Kidney epithelial cell (primary cell): ENCODE data around the gene ZCCHC7. TPM values are rescaled to one million over a fixed set of nuclear protein-coding genes. Genes with fewer than 3 reads are reported as not detected.

Experiments used
- DNase-seq: peaks from one replicate; pipeline ENCODE4 v3.0.0-alpha.2; 2010; ENCODE audit warnings: low read depth
- H3K27me3 ChIP-seq: 2 replicates; pipeline ENCODE4 v1.6.0; 2011; ENCODE audit warnings: low read length; ENCODE audit not compliant: control insufficient read depth, insufficient read depth
- H3K36me3 ChIP-seq: 2 replicates; pipeline ENCODE4 v1.5.1; 2011; ENCODE audit warnings: low read length; ENCODE audit not compliant: control insufficient read depth, insufficient read depth
- H3K4me3 ChIP-seq: 2 replicates; pipeline ENCODE4 v1.5.1; 2011; ENCODE audit warnings: low read depth, mild to moderate bottlenecking, control low read depth, low read length
- CTCF ChIP-seq: IDR thresholded peaks from 2 replicates; pipeline ENCODE4 v1.5.1; 2011; ENCODE audit warnings: mild to moderate bottlenecking, moderate library complexity, low read length, control low read depth, inconsistent platforms; ENCODE audit not compliant: insufficient read depth, poor library complexity, severe bottlenecking
- total RNA-seq: library from RNA; depleted of rRNA; stranded (reverse); fragments of >200 nt; gene quantifications from 2 replicates; pipeline ENCODE4 v1.2.3, GENCODE V29; 2015

Gene ZCCHC7
- total RNA-seq, 1 donor from 2014 or later: 18.0 TPM

GRCh38 chr9:37229455-37229854 lies 109.1 kb downstream of the ZCCHC7 start:
- H3K36me3 ChIP-seq: no peaks in the 10 kb centered on the region
- no peaks in the 10 kb centered on the region for H3K27me3 ChIP-seq
- TF ChIP-seq CTCF: no peak
- DNase-seq: no peak
- H3K4me3 ChIP-seq: no peak overlapping the region

- Histone ChIP-seq H3K36me3 (no peaks in the 10 kb centered on the region), H3K27me3 (no peaks in the 10 kb centered on the region), H3K4me3 (no peak overlapping the region)
- no peak for TF ChIP-seq CTCF
- no peak for DNase-seq
Measured at GRCh38 chr9:37229882-37230482, 109.6 kb downstream of the ZCCHC7 start.

- no peak for TF ChIP-seq CTCF
- no peaks in the 10 kb centered on the region for H3K27me3 ChIP-seq
- H3K4me3 ChIP-seq: no peak overlapping the region
- DNase-seq: no peak
- H3K36me3 ChIP-seq: no peaks in the 10 kb centered on the region
Measured at GRCh38 chr9:37236822-37237221, 116.4 kb downstream of the ZCCHC7 start.

- TF ChIP-seq CTCF: no peak
- Histone ChIP-seq H3K36me3 (no peaks in the 10 kb centered on the region), H3K4me3 (no peak overlapping the region), H3K27me3 (no peaks in the 10 kb centered on the region)
- DNase-seq: no peak
Measured at GRCh38 chr9:37238122-37238521, 117.7 kb downstream of the ZCCHC7 start.

GRCh38 chr9:37239224-37239859 lies 119.0 kb downstream of the ZCCHC7 start:
- no peaks in the 10 kb centered on the region for H3K27me3 ChIP-seq
- no peak for DNase-seq
- H3K36me3 ChIP-seq: no peaks in the 10 kb centered on the region
- H3K4me3 ChIP-seq: no peak overlapping the region
- no peak for TF ChIP-seq CTCF

- no peaks in the 10 kb centered on the region for H3K27me3 ChIP-seq
- no peak for DNase-seq
Measured at GRCh38 chr9:37239921-37240320, 119.5 kb downstream of the ZCCHC7 start.

More at GRCh38 chr9:37239921-37240320, 119.5 kb downstream of the ZCCHC7 start:
- TF ChIP-seq CTCF: no peak
- no peak overlapping the region for H3K4me3 ChIP-seq
- no peaks in the 10 kb centered on the region for H3K36me3 ChIP-seq
